Activated T-cell treated with anti-CD3 and anti-CD28 coated beads, Interleukin-2, amount 50 U/mL, for 72 hours (primary cell): ENCODE results near the gene SH3RF2. TPM values are rescaled to one million over a fixed set of nuclear protein-coding genes. Genes with fewer than 3 reads are reported as not detected.

Source experiments
- ATAC-seq, 2 donors: fragments of 150-1000 bp; cut with Tn5 transposase; replicated peaks in 1 of 2; 2 replicates each; pipeline ENCODE4 v1.10.0; 2021; ENCODE audit warnings: moderate library complexity in 2 of 2, mild to moderate bottlenecking in 1 of 2
- DNase-seq, 2 donors: peaks; one replicate each; pipeline ENCODE4 v3.0.0; 2021 to 2022; ENCODE audit warnings: mixed read lengths in 1 of 2
- H3K27ac Mint-ChIP-seq: one replicate; pipeline ENCODE4 v1.8.0; 2022; ENCODE audit warnings: mild to moderate bottlenecking, moderate library complexity, mixed read lengths
- H3K27me3 Mint-ChIP-seq: one replicate; pipeline ENCODE4 v1.8.0; 2022; ENCODE audit warnings: low read depth, mixed read lengths
- H3K36me3 Mint-ChIP-seq, 2 donors: one replicate each; pipeline ENCODE4 v1.8.0; 2022; ENCODE audit warnings: mixed read lengths in 2 of 2, mild to moderate bottlenecking in 1 of 2; ENCODE audit not compliant: insufficient read depth in 2 of 2
- H3K4me1 Mint-ChIP-seq: one replicate; pipeline ENCODE4 v1.8.0; 2022; ENCODE audit warnings: low read depth, mixed read lengths
- H3K4me3 Mint-ChIP-seq, 2 donors: one replicate each; pipeline ENCODE4 v1.8.0; 2022; ENCODE audit warnings: mild to moderate bottlenecking in 2 of 2, mixed read lengths in 2 of 2, moderate library complexity in 2 of 2
- H3K9me3 Mint-ChIP-seq, 2 donors: one replicate each; pipeline ENCODE4 v1.8.0; 2022; ENCODE audit warnings: mixed read lengths in 2 of 2
- total RNA-seq, 2 donors: library from RNA; stranded (reverse); gene quantifications; one replicate each; pipeline ENCODE4 v1.2.3, GENCODE V29; 2022

Gene SH3RF2
- total RNA-seq, 2 donors from 2014 or later: 0.53 to 0.79 TPM

GRCh38 chr5:145911164-145911563, 25.2 kb upstream of the SH3RF2 start:
- no peak overlapping the region for H3K4me3 Mint-ChIP-seq
- DNase-seq (no peak), ATAC-seq (no peak)
- peaks cover 9% of the 10 kb centered on the region for H3K4me1 Mint-ChIP-seq
- no peaks in the 10 kb centered on the region for H3K9me3 Mint-ChIP-seq
- no peak overlapping the region for H3K27ac Mint-ChIP-seq
- no peaks in the 10 kb centered on the region for H3K36me3 Mint-ChIP-seq
- H3K27me3 Mint-ChIP-seq: peaks cover 13% of the 10 kb centered on the region

GRCh38 chr5:145912019-145912418, 24.4 kb upstream of the SH3RF2 start:
- DNase-seq (no peak), ATAC-seq (no peak)
- H3K4me3 Mint-ChIP-seq: no peak overlapping the region
- peaks cover 9% of the 10 kb centered on the region for H3K4me1 Mint-ChIP-seq
- no peaks in the 10 kb centered on the region for H3K36me3 Mint-ChIP-seq
- no peaks in the 10 kb centered on the region for H3K9me3 Mint-ChIP-seq
- peaks cover 15% of the 10 kb centered on the region for H3K27me3 Mint-ChIP-seq
- no peak overlapping the region for H3K27ac Mint-ChIP-seq

- ATAC-seq: no peak
- Mint-ChIP-seq H3K27ac (no peak overlapping the region), H3K36me3 (no peaks in the 10 kb centered on the region), H3K27me3 (peaks cover 18% of the 10 kb centered on the region), H3K9me3 (no peaks in the 10 kb centered on the region), H3K4me3 (no peak overlapping the region), H3K4me1 (peaks cover 9% of the 10 kb centered on the region)
- no peak for DNase-seq
Measured at GRCh38 chr5:145912594-145912993, 23.8 kb upstream of the SH3RF2 start.

- Mint-ChIP-seq H3K27ac (no peak overlapping the region), H3K36me3 (no peaks in the 10 kb centered on the region), H3K9me3 (no peaks in the 10 kb centered on the region), H3K4me3 (no peak overlapping the region), H3K4me1 (peaks cover 9% of the 10 kb centered on the region), H3K27me3 (peaks cover 18% of the 10 kb centered on the region)
- ATAC-seq: no peak
- no peak for DNase-seq
Measured at GRCh38 chr5:145913701-145914100, 22.7 kb upstream of the SH3RF2 start.

GRCh38 chr5:145915970-145916638, 20.3 kb upstream of the SH3RF2 start:
- H3K36me3 Mint-ChIP-seq: no peaks in the 10 kb centered on the region
- no peak overlapping the region for H3K4me3 Mint-ChIP-seq
- peaks cover 18% of the 10 kb centered on the region for H3K27me3 Mint-ChIP-seq
- H3K4me1 Mint-ChIP-seq: no peaks in the 10 kb centered on the region
- no peaks in the 10 kb centered on the region for H3K9me3 Mint-ChIP-seq
- ATAC-seq (no peak), DNase-seq (no peak)
- no peak overlapping the region for H3K27ac Mint-ChIP-seq

- peaks cover 21% of the 10 kb centered on the region for H3K27me3 Mint-ChIP-seq
- no peaks in the 10 kb centered on the region for H3K9me3 Mint-ChIP-seq
- H3K4me3 Mint-ChIP-seq: no peak overlapping the region
- no peak for DNase-seq
- no peak for ATAC-seq
- no peak overlapping the region for H3K27ac Mint-ChIP-seq
- no peaks in the 10 kb centered on the region for H3K36me3 Mint-ChIP-seq
- H3K4me1 Mint-ChIP-seq: no peaks in the 10 kb centered on the region
Measured at GRCh38 chr5:145917288-145917687, 19.1 kb upstream of the SH3RF2 start.

GRCh38 chr5:145918397-145918796, 18.0 kb upstream of the SH3RF2 start:
- peaks cover 23% of the 10 kb centered on the region for H3K27me3 Mint-ChIP-seq
- H3K36me3 Mint-ChIP-seq: no peaks in the 10 kb centered on the region
- DNase-seq (no peak), ATAC-seq (no peak)
- no peak overlapping the region for H3K27ac Mint-ChIP-seq
- no peaks in the 10 kb centered on the region for H3K4me1 Mint-ChIP-seq
- no peaks in the 10 kb centered on the region for H3K9me3 Mint-ChIP-seq
- H3K4me3 Mint-ChIP-seq: no peak overlapping the region

- Mint-ChIP-seq H3K4me3 (no peak overlapping the region), H3K36me3 (no peaks in the 10 kb centered on the region), H3K27me3 (peaks cover 23% of the 10 kb centered on the region), H3K9me3 (no peaks in the 10 kb centered on the region), H3K4me1 (no peaks in the 10 kb centered on the region), H3K27ac (no peak overlapping the region)
- ATAC-seq (no peak), DNase-seq (no peak)
Measured at GRCh38 chr5:145919413-145919812, 17.0 kb upstream of the SH3RF2 start.

GRCh38 chr5:145920542-145921210, 15.7 kb upstream of the SH3RF2 start:
- H3K27ac Mint-ChIP-seq: no peak overlapping the region
- no peaks in the 10 kb centered on the region for H3K4me1 Mint-ChIP-seq
- no peak overlapping the region for H3K4me3 Mint-ChIP-seq
- peaks cover 22% of the 10 kb centered on the region for H3K27me3 Mint-ChIP-seq
- H3K9me3 Mint-ChIP-seq: no peaks in the 10 kb centered on the region
- no peak for ATAC-seq
- H3K36me3 Mint-ChIP-seq: no peaks in the 10 kb centered on the region
- DNase-seq: no peak

- Mint-ChIP-seq H3K4me1 (no peaks in the 10 kb centered on the region), H3K27me3 (peaks cover 17% of the 10 kb centered on the region), H3K27ac (no peak overlapping the region), H3K9me3 (no peaks in the 10 kb centered on the region), H3K4me3 (no peak overlapping the region), H3K36me3 (no peaks in the 10 kb centered on the region)
- ATAC-seq: no peak
- no peak for DNase-seq
Measured at GRCh38 chr5:145921211-145921610, 15.2 kb upstream of the SH3RF2 start.

- H3K36me3 Mint-ChIP-seq: no peaks in the 10 kb centered on the region
- H3K9me3 Mint-ChIP-seq: no peaks in the 10 kb centered on the region
- no peak overlapping the region for H3K27ac Mint-ChIP-seq
- ATAC-seq: no peak
- no peak overlapping the region for H3K4me3 Mint-ChIP-seq
- H3K27me3 Mint-ChIP-seq: peaks cover 13% of the 10 kb centered on the region
- DNase-seq: no peak
- no peaks in the 10 kb centered on the region for H3K4me1 Mint-ChIP-seq
Measured at GRCh38 chr5:145922059-145922458, 14.3 kb upstream of the SH3RF2 start.

- DNase-seq (no peak), ATAC-seq (no peak)
- H3K4me3 Mint-ChIP-seq: no peak overlapping the region
- H3K4me1 Mint-ChIP-seq: no peaks in the 10 kb centered on the region
- H3K9me3 Mint-ChIP-seq: no peaks in the 10 kb centered on the region
- H3K27ac Mint-ChIP-seq: no peak overlapping the region
- H3K27me3 Mint-ChIP-seq: peaks cover 13% of the 10 kb centered on the region
- H3K36me3 Mint-ChIP-seq: no peaks in the 10 kb centered on the region
Measured at GRCh38 chr5:145923405-145923804, 13.0 kb upstream of the SH3RF2 start.

- Mint-ChIP-seq H3K27me3 (peaks cover 13% of the 10 kb centered on the region), H3K4me1 (no peaks in the 10 kb centered on the region), H3K36me3 (no peaks in the 10 kb centered on the region), H3K4me3 (no peak overlapping the region), H3K9me3 (no peaks in the 10 kb centered on the region), H3K27ac (no peak overlapping the region)
- DNase-seq (no peak), ATAC-seq (no peak)
Measured at GRCh38 chr5:145924849-145925248, 11.5 kb upstream of the SH3RF2 start.

GRCh38 chr5:145925353-145925752, 11.0 kb upstream of the SH3RF2 start:
- no peaks in the 10 kb centered on the region for H3K36me3 Mint-ChIP-seq
- H3K9me3 Mint-ChIP-seq: no peaks in the 10 kb centered on the region
- no peak for DNase-seq
- H3K27me3 Mint-ChIP-seq: peaks cover 13% of the 10 kb centered on the region
- H3K4me3 Mint-ChIP-seq: no peak overlapping the region
- no peak for ATAC-seq
- no peak overlapping the region for H3K27ac Mint-ChIP-seq
- no peaks in the 10 kb centered on the region for H3K4me1 Mint-ChIP-seq
